ENCODE results near the gene ERGIC2. TPM values are rescaled to one million over a fixed set of nuclear protein-coding genes. Genes with fewer than 3 reads are reported as not detected.
A peak's percentile ranks its signal among the peaks of the same experiment; 100 is the strongest.

ERGIC2 gene
- total and polyA plus RNA-seq, 9 of the 15 experiments (the other 6 are each of a cell fraction or from before 2014, with no cell fraction given): 24.1 to 180 (median 75.7) TPM

GRCh38 chr12:29380536-29381523 is at the start of gene ERGIC2 (continued):
- TF ChIP-seq HBP1 (CRISPR knock-in tag; IDR thresholded peaks at IDR 0.05): no peak
- no peak for TF ChIP-seq CSDE1 (IDR thresholded peaks at IDR 0.05)
- no peak for TF ChIP-seq NFATC3 (IDR thresholded peaks at IDR 0.05)

GRCh38 chr12:29430716-29431044 is 49.7 kb upstream of the ERGIC2 start:
- Histone ChIP-seq H3K9me3 (replicated peaks; ENCODE audit: control insufficient read depth, insufficient read depth, low read depth, low read length) (no peaks in the 10 kb centered on the region), H3K36me3 (ENCODE audit: control insufficient read depth, insufficient read depth, low read length) (no peaks in the 10 kb centered on the region), H2AFZ (ENCODE audit: low read depth, low read length) (peak overlapping the region; percentile 3; the same call in 1 of the 2 replicates), H3K27me3 (ENCODE audit: control insufficient read depth in 2 of 2, insufficient read depth in 2 of 2, low read length in 2 of 2) (no peaks in the 10 kb centered on the region), H3K4me1 (replicated peaks in 1 of 2; ENCODE audit: control insufficient read depth in 2 of 2, insufficient read depth in 2 of 2, low read length in 2 of 2) (no peaks in the 10 kb centered on the region; a peak in 1 of 5 replicates), H3K4me2 (ENCODE audit: insufficient read depth, low read length) (no peak overlapping the region), H3K9me1 (ENCODE audit: control insufficient read depth, insufficient read depth, low read length) (no peaks in the 10 kb centered on the region), H3K79me2 (ENCODE audit: control insufficient read depth, insufficient read depth, low read length) (no peaks in the 10 kb centered on the region), H3K4me3 (no peak overlapping the region), H3K27ac (ENCODE audit: extremely low read depth, low read depth, low read length) (no peak overlapping the region), H3K9ac (ENCODE audit: insufficient read depth in 1 of 2, low read depth in 2 of 2, low read length in 2 of 2) (no peak overlapping the region), H4K20me1 (replicated peaks; ENCODE audit: control insufficient read depth, insufficient read depth, low read length) (no peaks in the 10 kb centered on the region)
- DNase-seq (ENCODE audit: extremely low read depth in 1 of 4, low spot score in 3 of 4): no peak
- intact Hi-C loops (cut with micrococcal nuclease) (no loop called here), in situ Hi-C loops (cut with MboI) (no loop called here)
- no TSS peak for BruUV-seq (replicated peaks)
- CTCF ChIA-PET (ENCODE audit: low intra/inter-chr PET ratio): no interaction called here
- POLR2A ChIA-PET: no interaction called here
- FAIRE-seq: no peak
- 15% methylated on average over 2 of the region's 2 CpGs for WGBS (ENCODE audit: insufficient coverage, low coverage, missing lambda C conversion rate)
- TF ChIP-seq PML (IDR thresholded peaks at IDR 0.05; ENCODE audit: low read length) (no peak), GABPB1 (CRISPR knock-in tag; IDR thresholded peaks at IDR 0.05) (no peak), NFIX (CRISPR knock-in tag; IDR thresholded peaks at IDR 0.05; ENCODE audit: low read depth) (no peak), KAT7 (CRISPR knock-in tag; IDR thresholded peaks at IDR 0.05; ENCODE audit: borderline replicate concordance) (no peak), STAG1 (CRISPR knock-in tag; IDR thresholded peaks at IDR 0.05; ENCODE audit: borderline replicate concordance) (no peak), MLLT1 (IDR thresholded peaks at IDR 0.05) (no peak), ASH1L (IDR thresholded peaks at IDR 0.05; ENCODE audit: borderline replicate concordance, low read depth, partially characterized antibody) (no peak), CHD4 (IDR thresholded peaks at IDR 0.05; ENCODE audit: insufficient read depth, insufficient replicate concordance, low read depth, low read length, poor library complexity, severe bottlenecking) (no peak)
- no peak for ATAC-seq
